Epithelial cell of proximal tubule (primary cell): ENCODE data around the gene DNAAF5. TPM values are rescaled to one million over a fixed set of nuclear protein-coding genes. Genes with fewer than 3 reads are reported as not detected.

Experiments used
- DNase-seq: peaks from one replicate; pipeline ENCODE4 v3.0.0-alpha.2; 2011; ENCODE audit warnings: low read depth
- H3K4me3 ChIP-seq: 2 replicates; pipeline ENCODE4 v1.5.1; 2011; ENCODE audit warnings: low read depth, mild to moderate bottlenecking, low read length
- total RNA-seq: library from RNA; depleted of rRNA; stranded (reverse); fragments of >200 nt; gene quantifications from 2 replicates; pipeline ENCODE4 v1.2.3, GENCODE V29; 2015
- TF ChIP-seq, protein P1 (sequence below): conservative IDR thresholded peaks from 2 replicates; pipeline ENCODE4 v1.5.1; 2012; ENCODE audit warnings: low read depth, mild to moderate bottlenecking, low read length

Gene DNAAF5
- total RNA-seq, 1 donor from 2014 or later = 64.1 TPM

GRCh38 chr7:725223-726005 is 1.1 kb upstream of the DNAAF5 start:
- peak overlapping the region; percentile 82 for H3K4me3 ChIP-seq
- DNase-seq = no peak
- TF ChIP-seq, protein P1, sequence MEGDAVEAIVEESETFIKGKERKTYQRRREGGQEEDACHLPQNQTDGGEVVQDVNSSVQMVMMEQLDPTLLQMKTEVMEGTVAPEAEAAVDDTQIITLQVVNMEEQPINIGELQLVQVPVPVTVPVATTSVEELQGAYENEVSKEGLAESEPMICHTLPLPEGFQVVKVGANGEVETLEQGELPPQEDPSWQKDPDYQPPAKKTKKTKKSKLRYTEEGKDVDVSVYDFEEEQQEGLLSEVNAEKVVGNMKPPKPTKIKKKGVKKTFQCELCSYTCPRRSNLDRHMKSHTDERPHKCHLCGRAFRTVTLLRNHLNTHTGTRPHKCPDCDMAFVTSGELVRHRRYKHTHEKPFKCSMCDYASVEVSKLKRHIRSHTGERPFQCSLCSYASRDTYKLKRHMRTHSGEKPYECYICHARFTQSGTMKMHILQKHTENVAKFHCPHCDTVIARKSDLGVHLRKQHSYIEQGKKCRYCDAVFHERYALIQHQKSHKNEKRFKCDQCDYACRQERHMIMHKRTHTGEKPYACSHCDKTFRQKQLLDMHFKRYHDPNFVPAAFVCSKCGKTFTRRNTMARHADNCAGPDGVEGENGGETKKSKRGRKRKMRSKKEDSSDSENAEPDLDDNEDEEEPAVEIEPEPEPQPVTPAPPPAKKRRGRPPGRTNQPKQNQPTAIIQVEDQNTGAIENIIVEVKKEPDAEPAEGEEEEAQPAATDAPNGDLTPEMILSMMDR = no peak

DNA sequence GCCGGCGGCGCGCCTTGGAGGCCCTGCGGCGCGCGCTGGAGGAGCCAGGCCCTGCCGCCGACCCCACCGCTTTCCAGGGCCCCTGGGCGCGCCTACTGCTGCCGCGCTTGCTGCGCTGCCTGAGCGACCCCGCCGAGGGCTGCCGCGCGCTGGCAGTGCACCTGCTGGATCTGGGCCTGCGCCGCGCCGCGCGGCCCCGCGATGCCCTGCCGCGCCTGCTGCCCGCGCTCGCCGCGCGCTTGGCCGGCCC is 280 bp downstream of the DNAAF5 start:
- no peak for DNase-seq
- TF ChIP-seq, protein P1 = no peak
- H3K4me3 ChIP-seq = peak overlapping the region; percentile 82

GRCh38 chr7:727104-727805 is 756 bp downstream of the DNAAF5 start, which contains the start of gene PRKAR1B:
Gene PRKAR1B, minus strand, starts transcription at chr7:727281. Its CDS starts 15,776 bp downstream, at chr7:711505.
- TF ChIP-seq, protein P1 = no peak

DNA sequence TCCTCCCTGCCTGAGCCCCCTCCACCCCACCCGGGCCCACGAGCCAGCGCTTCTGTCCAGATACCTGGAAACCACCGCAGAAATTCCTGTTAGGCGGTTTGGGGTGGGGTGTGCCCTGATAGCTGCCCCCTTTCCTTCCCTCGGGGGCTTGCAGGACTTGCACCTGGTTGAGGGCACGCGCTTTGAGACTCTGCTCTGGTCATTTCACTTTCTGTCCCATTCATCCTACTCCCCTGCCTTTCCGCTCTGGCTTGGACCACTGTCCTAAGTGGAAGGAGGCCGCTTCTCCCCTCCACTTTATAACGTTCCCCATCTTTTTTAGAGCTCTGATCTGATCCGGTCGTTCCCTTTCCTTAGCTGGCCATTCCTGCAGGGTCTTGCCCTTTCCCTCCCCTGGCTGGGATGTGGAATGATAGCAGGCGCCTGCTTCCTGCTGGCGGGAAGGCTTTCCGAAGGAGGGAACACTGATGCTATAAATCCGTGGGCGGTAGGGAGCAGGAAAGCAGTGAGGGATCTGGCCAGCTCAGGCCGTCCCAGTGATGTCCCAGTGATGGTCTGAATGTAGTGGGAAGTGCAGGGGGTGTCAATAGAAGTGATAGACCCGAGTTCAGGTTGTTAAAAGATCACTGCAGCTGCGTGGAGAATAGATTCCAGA is 1.4 kb downstream of the DNAAF5 start:
- DNase-seq = no peak
- peak overlapping the region; percentile 82 for H3K4me3 ChIP-seq
- TF ChIP-seq, protein P1 = no peak

More at GRCh38 chr7:727104-727805, 756 bp downstream of the DNAAF5 start, which contains the start of gene PRKAR1B:
- DNase-seq = no peak
- peak within 1 kb of the TSS; percentile 82 for H3K4me3 ChIP-seq

- TF ChIP-seq, protein P1 = no peak
- H3K4me3 ChIP-seq = peak overlapping the region; percentile 82
- DNase-seq = no peak
These were observed 2.1 kb downstream of the DNAAF5 start for GRCh38 chr7:728602-729001.

- DNase-seq = no peak
- TF ChIP-seq, protein P1 = no peak
- H3K4me3 ChIP-seq = no peak overlapping the region
These were observed 2.9 kb downstream of the DNAAF5 start for GRCh38 chr7:729140-730000.
